ENCODE data around the gene MUC4.
"Not testable (repeated sequence)": the region's sequence is repeated elsewhere in the genome, so short reads cannot be mapped to it uniquely, and the experiment has no call there.

The MUC4 gene

GRCh38 chr3:195760345-195761122 is 51.2 kb downstream of the MUC4 start:
- no peak for DNase-seq

- no peak for DNase-seq
Observed at GRCh38 chr3:195758721-195759353, 52.9 kb downstream of the MUC4 start.

GRCh38 chr3:195757827-195758226 is 53.9 kb downstream of the MUC4 start:
- no peak for DNase-seq

GRCh38 chr3:195757438-195757770 is 54.3 kb downstream of the MUC4 start:
- DNase-seq: no peak

- no peak for DNase-seq
Observed at GRCh38 chr3:195755791-195756676, 55.7 kb downstream of the MUC4 start.

GRCh38 chr3:195755391-195755790 is 56.3 kb downstream of the MUC4 start:
- DNase-seq: no peak

GRCh38 chr3:195754906-195755305 is 56.8 kb downstream of the MUC4 start:
- DNase-seq: no peak

GRCh38 chr3:195754141-195754540 is 57.6 kb downstream of the MUC4 start:
- DNase-seq: no peak

- no peak for DNase-seq
Observed at GRCh38 chr3:195753581-195753980, 58.1 kb downstream of the MUC4 start.

- DNase-seq: no peak
Observed at GRCh38 chr3:195752546-195753331, 59.0 kb downstream of the MUC4 start.

- no peak for DNase-seq
Observed at GRCh38 chr3:195752066-195752465, 59.7 kb downstream of the MUC4 start.

GRCh38 chr3:195751560-195751959 is 60.2 kb downstream of the MUC4 start:
- DNase-seq: no peak

GRCh38 chr3:195750797-195751520 is 60.8 kb downstream of the MUC4 start:
- no peak for DNase-seq

- DNase-seq: not testable (repeated sequence)
Observed at GRCh38 chr3:195749101-195749500, 62.6 kb downstream of the MUC4 start.

GRCh38 chr3:195748661-195749060 is 63.1 kb downstream of the MUC4 start:
- no peak for DNase-seq

- no peak for DNase-seq
Observed at GRCh38 chr3:195746751-195747150, 65.0 kb downstream of the MUC4 start.

- no peak for DNase-seq
Observed at GRCh38 chr3:195746346-195746745, 65.4 kb downstream of the MUC4 start.

- DNase-seq: no peak
Observed at GRCh38 chr3:195744437-195744836, 67.3 kb downstream of the MUC4 start.

- DNase-seq: no peak
Observed at GRCh38 chr3:195739561-195740111, 72.1 kb downstream of the MUC4 start.

GRCh38 chr3:195738274-195739044 is 73.3 kb downstream of the MUC4 start:
- DNase-seq: no peak

- not testable (repeated sequence) for DNase-seq
Observed at GRCh38 chr3:195737782-195738181, 73.9 kb downstream of the MUC4 start.
